Activated T-cell treated with anti-CD3 and anti-CD28 coated beads, Interleukin-2, amount 50 U/mL, for 4 hours (primary cell): ENCODE results near the gene SUGP2. TPM values are rescaled to one million over a fixed set of nuclear protein-coding genes. Genes with fewer than 3 reads are reported as not detected.
A peak's percentile ranks its signal among the peaks of the same experiment; 100 is the strongest.

Experiments
- ATAC-seq, 2 donors: fragments of 200-7000 bp; cut with Tn5 transposase; one replicate each; pipeline ENCODE4 v1.10.0; 2021
- DNase-seq: peaks from one replicate; pipeline ENCODE4 v3.0.0-alpha.2; 2020
- H3K27me3 Mint-ChIP-seq: one replicate; pipeline ENCODE4 v1.8.0; 2021; ENCODE audit warnings: low read depth, mixed read lengths
- H3K36me3 Mint-ChIP-seq: one replicate; pipeline ENCODE4 v1.8.0; 2022; ENCODE audit warnings: mixed read lengths; ENCODE audit not compliant: insufficient read depth
- H3K4me1 Mint-ChIP-seq: one replicate; pipeline ENCODE4 v1.8.0; 2021; ENCODE audit warnings: low read depth, mixed read lengths
- H3K4me3 Mint-ChIP-seq: one replicate; pipeline ENCODE4 v1.8.0; 2021; ENCODE audit warnings: mild to moderate bottlenecking, moderate library complexity, mixed read lengths
- H3K9me3 Mint-ChIP-seq: one replicate; pipeline ENCODE4 v1.8.0; 2021; ENCODE audit warnings: mixed read lengths
- total RNA-seq, 3 donors: library from RNA; stranded (reverse); gene quantifications; one replicate each; pipeline ENCODE4 v1.2.1, GENCODE V29; 2021

Gene SUGP2
- total RNA-seq, 3 donors from 2014 or later, result 66.8 to 76.6 (median 71.8) TPM

DNA sequence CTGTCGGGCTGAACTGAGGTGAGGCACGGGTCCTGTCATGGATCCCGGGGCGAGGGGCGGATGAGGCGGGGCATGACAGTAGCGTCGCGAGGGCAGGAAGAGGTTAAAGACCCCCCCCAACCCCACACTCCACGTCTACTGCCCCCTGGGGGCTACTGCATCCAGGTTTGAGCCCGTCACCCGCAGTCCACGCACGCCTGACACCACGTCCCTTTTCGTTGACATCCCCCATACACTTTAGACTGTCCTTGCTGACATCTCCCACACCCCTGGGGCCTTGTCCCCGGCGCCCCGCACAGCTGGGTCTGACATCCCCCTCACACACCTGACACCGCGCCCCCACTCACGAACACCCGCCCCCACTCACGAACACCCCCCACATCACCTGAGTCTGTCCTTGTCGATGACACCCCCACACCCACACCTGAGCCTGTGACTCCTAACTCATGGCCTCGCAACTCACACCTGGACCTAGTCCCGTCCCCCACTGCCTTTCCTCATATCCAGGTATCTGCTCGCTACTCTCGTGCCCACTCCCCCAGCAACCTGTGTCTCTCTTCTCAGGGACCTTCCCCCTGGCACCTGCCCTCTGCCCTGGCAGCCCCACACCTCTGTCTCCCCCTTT lies 30.9 kb upstream of the SUGP2 start:
- Mint-ChIP-seq H3K27me3 (no peaks in the 10 kb centered on the region), H3K36me3 (peaks cover 3% of the 10 kb centered on the region), H3K9me3 (no peaks in the 10 kb centered on the region), H3K4me1 (peaks cover 44% of the 10 kb centered on the region), H3K4me3 (peak overlapping the region; percentile 79)
- no peak for DNase-seq
- ATAC-seq, result peak in 1 of 2 donors; percentile 18

- peaks cover 38% of the 10 kb centered on the region for H3K4me1 Mint-ChIP-seq
- H3K9me3 Mint-ChIP-seq, result no peaks in the 10 kb centered on the region
- peaks cover 3% of the 10 kb centered on the region for H3K36me3 Mint-ChIP-seq
- H3K4me3 Mint-ChIP-seq, result peak within 1 kb of the TSS; percentile 79
- no peaks in the 10 kb centered on the region for H3K27me3 Mint-ChIP-seq
- ATAC-seq, result peak; percentile 95 to 96
- DNase-seq, result peak; percentile 98
These were observed 30.1 kb upstream of the SUGP2 start, which contains the start of gene SLC25A42 for GRCh38 chr19:19063183-19064097. Gene SLC25A42 (plus strand): TSS chr19:19063994. CDS start chr19:19096125, 32,131 bp downstream.

DNA sequence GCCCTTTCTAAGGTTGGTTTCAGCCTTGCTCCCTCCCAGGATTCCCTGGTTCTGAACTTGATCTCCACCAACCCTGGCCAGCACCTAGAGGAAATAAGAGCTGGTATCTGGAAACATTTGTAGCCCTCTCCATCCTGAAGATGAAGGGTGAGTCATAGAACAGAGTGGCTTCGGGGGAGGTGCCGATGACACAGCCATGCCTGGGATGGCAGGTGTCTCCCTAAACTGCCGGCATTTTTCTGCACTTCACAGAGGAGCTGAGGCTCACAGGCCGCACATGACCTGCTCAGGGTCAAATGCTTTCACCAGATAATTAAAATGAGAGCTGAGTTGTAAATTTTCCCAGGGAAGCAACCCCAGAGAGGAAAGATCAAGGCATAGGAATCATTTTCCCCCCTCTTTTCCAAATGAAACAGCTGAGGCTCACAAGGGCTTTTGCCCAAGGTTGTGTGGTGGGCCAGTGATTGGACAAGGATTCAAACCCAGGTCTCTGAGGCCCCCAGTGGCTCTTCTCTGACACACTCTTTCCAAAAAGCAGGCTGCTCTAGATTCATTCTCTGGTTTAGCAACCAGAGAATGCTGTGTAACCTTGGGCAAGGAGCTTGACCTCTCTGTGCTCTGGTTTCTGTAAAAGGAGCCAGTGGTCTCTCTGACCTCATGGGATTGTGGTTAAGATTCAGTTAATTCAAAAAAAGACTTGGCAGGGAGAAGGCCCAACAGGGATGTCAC lies 29.3 kb upstream of the SUGP2 start:
- ATAC-seq (no peak), DNase-seq (no peak)
- Mint-ChIP-seq H3K4me1 (peaks cover 36% of the 10 kb centered on the region), H3K4me3 (peak overlapping the region; percentile 79), H3K9me3 (no peaks in the 10 kb centered on the region), H3K36me3 (peaks cover 6% of the 10 kb centered on the region), H3K27me3 (no peaks in the 10 kb centered on the region)

GRCh38 chr19:19061506-19061905 lies 28.2 kb upstream of the SUGP2 start:
- peaks cover 25% of the 10 kb centered on the region for H3K4me1 Mint-ChIP-seq
- no peak overlapping the region for H3K4me3 Mint-ChIP-seq
- DNase-seq (no peak), ATAC-seq (no peak)
- no peaks in the 10 kb centered on the region for H3K27me3 Mint-ChIP-seq
- H3K9me3 Mint-ChIP-seq, result no peaks in the 10 kb centered on the region
- peaks cover 5% of the 10 kb centered on the region for H3K36me3 Mint-ChIP-seq

GRCh38 chr19:19059837-19060611 lies 26.7 kb upstream of the SUGP2 start:
- no peaks in the 10 kb centered on the region for H3K9me3 Mint-ChIP-seq
- no peaks in the 10 kb centered on the region for H3K27me3 Mint-ChIP-seq
- ATAC-seq, result no peak
- peaks cover 20% of the 10 kb centered on the region for H3K4me1 Mint-ChIP-seq
- peaks cover 8% of the 10 kb centered on the region for H3K36me3 Mint-ChIP-seq
- no peak for DNase-seq
- H3K4me3 Mint-ChIP-seq, result no peak overlapping the region

DNA sequence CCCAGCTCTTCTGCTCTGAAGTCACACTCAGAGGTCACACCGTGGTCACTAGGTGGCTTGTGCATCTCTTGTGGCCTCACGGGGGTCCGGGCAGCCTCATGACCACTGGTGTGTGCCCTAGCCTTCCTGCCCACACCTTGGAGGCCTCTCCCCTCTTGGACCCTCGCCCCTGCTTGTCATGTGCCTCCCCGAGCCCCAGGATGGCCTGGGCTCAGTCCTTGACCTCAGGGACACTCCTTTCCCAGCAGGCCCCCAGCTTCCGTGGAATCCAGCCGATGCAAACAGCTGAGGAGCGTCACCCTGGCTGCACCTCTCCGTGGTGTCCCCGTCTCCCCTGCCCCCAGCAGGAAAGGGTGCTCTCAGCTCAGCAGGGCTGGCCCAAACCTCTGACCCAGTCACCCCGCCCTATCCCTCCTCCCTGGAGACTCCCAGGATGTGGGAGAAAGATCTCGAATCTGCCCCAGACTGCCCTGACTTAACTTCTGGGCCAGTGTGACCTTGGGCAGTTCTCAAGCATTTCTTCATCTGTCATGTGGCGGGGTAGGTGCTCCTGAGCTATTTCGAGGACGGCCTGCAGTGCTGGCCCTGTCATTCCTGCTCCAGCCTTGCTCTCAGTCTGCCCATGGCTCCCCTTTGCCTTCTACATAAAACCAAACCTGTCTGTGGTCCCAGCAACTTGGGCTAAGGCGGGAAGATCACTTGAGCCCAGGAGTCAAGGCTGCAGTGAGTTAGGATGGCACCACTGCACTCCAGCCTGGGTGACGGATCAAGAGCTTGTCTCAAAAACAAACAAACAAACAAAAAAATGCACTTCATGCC lies 25.9 kb upstream of the SUGP2 start:
- no peaks in the 10 kb centered on the region for H3K9me3 Mint-ChIP-seq
- peaks cover 8% of the 10 kb centered on the region for H3K36me3 Mint-ChIP-seq
- H3K4me1 Mint-ChIP-seq, result peaks cover 15% of the 10 kb centered on the region
- no peaks in the 10 kb centered on the region for H3K27me3 Mint-ChIP-seq
- no peak for ATAC-seq
- DNase-seq, result no peak
- H3K4me3 Mint-ChIP-seq, result no peak overlapping the region

- no peak overlapping the region for H3K4me3 Mint-ChIP-seq
- ATAC-seq (no peak), DNase-seq (no peak)
- H3K36me3 Mint-ChIP-seq, result peaks cover 9% of the 10 kb centered on the region
- H3K4me1 Mint-ChIP-seq, result peaks cover 6% of the 10 kb centered on the region
- H3K27me3 Mint-ChIP-seq, result no peaks in the 10 kb centered on the region
- no peaks in the 10 kb centered on the region for H3K9me3 Mint-ChIP-seq
These were observed 24.4 kb upstream of the SUGP2 start for GRCh38 chr19:19057720-19058119.

- Mint-ChIP-seq H3K9me3 (no peaks in the 10 kb centered on the region), H3K27me3 (no peaks in the 10 kb centered on the region), H3K4me1 (peaks cover 2% of the 10 kb centered on the region), H3K36me3 (peaks cover 10% of the 10 kb centered on the region), H3K4me3 (no peak overlapping the region)
- DNase-seq (no peak), ATAC-seq (no peak)
These were observed 24.0 kb upstream of the SUGP2 start for GRCh38 chr19:19057317-19057716.

- H3K9me3 Mint-ChIP-seq, result no peaks in the 10 kb centered on the region
- ATAC-seq, result no peak
- H3K27me3 Mint-ChIP-seq, result no peaks in the 10 kb centered on the region
- no peak for DNase-seq
- peaks cover 10% of the 10 kb centered on the region for H3K36me3 Mint-ChIP-seq
- no peaks in the 10 kb centered on the region for H3K4me1 Mint-ChIP-seq
- H3K4me3 Mint-ChIP-seq, result no peak overlapping the region
These were observed 23.4 kb upstream of the SUGP2 start for GRCh38 chr19:19056636-19057275.

- Mint-ChIP-seq H3K4me3 (no peak overlapping the region), H3K36me3 (peaks cover 15% of the 10 kb centered on the region), H3K27me3 (no peaks in the 10 kb centered on the region), H3K4me1 (no peaks in the 10 kb centered on the region), H3K9me3 (no peaks in the 10 kb centered on the region)
- DNase-seq (no peak), ATAC-seq (no peak)
These were observed 22.4 kb upstream of the SUGP2 start for GRCh38 chr19:19055701-19056100.

- Mint-ChIP-seq H3K4me3 (no peak overlapping the region), H3K4me1 (no peaks in the 10 kb centered on the region), H3K36me3 (peaks cover 16% of the 10 kb centered on the region), H3K27me3 (no peaks in the 10 kb centered on the region), H3K9me3 (no peaks in the 10 kb centered on the region)
- DNase-seq (no peak), ATAC-seq (no peak)
These were observed 21.7 kb upstream of the SUGP2 start for GRCh38 chr19:19054939-19055440.

- Mint-ChIP-seq H3K9me3 (no peaks in the 10 kb centered on the region), H3K4me1 (no peaks in the 10 kb centered on the region), H3K36me3 (peaks cover 16% of the 10 kb centered on the region), H3K4me3 (no peak overlapping the region), H3K27me3 (no peaks in the 10 kb centered on the region)
- no peak for DNase-seq
- ATAC-seq, result no peak
These were observed 21.1 kb upstream of the SUGP2 start for GRCh38 chr19:19054315-19054938.
